ENCODE results near the gene ENAH.

DNA sequence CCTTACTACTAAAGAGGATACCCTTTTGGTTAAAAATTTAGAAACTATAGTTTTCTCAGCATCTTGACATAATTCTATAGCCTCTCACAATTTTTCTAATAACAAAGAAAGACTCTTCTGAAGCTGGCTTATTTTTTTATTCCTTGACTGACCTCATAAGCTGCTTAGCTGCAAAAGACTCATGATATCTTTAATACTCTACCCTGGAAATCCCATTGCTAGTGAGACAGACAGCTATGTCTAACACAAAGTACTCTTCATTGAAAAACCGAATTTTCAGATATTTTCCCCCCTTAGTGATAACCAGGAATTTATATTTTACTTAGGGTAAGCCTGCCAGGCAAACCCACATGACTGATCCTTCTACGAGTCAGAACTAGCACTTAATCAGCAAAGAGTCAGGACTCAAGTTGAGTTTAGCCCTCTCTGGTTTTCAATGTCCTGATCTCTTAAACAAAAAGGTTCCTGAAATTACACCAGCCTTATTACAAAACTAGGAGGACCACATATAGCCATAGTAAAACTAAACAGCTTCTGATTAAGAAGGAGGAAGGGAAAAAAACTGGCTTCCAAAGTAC lies 56.9 kb downstream of the ENAH start:
- TF ChIP-seq, protein P1, sequence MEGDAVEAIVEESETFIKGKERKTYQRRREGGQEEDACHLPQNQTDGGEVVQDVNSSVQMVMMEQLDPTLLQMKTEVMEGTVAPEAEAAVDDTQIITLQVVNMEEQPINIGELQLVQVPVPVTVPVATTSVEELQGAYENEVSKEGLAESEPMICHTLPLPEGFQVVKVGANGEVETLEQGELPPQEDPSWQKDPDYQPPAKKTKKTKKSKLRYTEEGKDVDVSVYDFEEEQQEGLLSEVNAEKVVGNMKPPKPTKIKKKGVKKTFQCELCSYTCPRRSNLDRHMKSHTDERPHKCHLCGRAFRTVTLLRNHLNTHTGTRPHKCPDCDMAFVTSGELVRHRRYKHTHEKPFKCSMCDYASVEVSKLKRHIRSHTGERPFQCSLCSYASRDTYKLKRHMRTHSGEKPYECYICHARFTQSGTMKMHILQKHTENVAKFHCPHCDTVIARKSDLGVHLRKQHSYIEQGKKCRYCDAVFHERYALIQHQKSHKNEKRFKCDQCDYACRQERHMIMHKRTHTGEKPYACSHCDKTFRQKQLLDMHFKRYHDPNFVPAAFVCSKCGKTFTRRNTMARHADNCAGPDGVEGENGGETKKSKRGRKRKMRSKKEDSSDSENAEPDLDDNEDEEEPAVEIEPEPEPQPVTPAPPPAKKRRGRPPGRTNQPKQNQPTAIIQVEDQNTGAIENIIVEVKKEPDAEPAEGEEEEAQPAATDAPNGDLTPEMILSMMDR (IDR thresholded peaks at IDR 0.05), result no peak
- TF ChIP-seq POLR2A (IDR thresholded peaks at IDR 0.05), result no peak
